GM13977 (cell line): ENCODE measurements around the gene ZDHHC12.

Experiments
- DNase-seq: peaks from one replicate; pipeline ENCODE4 v3.0.0; 2012; ENCODE audit warnings: low spot score
- CTCF ChIP-seq: IDR thresholded peaks from 2 replicates; pipeline ENCODE4 v1.5.1; 2012; ENCODE audit warnings: mild to moderate bottlenecking, control low read depth; ENCODE audit not compliant: insufficient read depth; ENCODE audit errors: extremely low read depth, missing control alignments
- in situ Hi-C: fragments of 300-500 bp; cut with MboI; formaldehyde crosslinking; loops from one replicate; pipeline ENCODE4 v1.12.0; 2022; ENCODE audit warnings: low sequenced_read_pairs, low pct_unique_long_range_greater_than_20kb, mixed read lengths, inconsistent platforms; ENCODE audit not compliant: unreplicated experiment

ZDHHC12 gene

DNA sequence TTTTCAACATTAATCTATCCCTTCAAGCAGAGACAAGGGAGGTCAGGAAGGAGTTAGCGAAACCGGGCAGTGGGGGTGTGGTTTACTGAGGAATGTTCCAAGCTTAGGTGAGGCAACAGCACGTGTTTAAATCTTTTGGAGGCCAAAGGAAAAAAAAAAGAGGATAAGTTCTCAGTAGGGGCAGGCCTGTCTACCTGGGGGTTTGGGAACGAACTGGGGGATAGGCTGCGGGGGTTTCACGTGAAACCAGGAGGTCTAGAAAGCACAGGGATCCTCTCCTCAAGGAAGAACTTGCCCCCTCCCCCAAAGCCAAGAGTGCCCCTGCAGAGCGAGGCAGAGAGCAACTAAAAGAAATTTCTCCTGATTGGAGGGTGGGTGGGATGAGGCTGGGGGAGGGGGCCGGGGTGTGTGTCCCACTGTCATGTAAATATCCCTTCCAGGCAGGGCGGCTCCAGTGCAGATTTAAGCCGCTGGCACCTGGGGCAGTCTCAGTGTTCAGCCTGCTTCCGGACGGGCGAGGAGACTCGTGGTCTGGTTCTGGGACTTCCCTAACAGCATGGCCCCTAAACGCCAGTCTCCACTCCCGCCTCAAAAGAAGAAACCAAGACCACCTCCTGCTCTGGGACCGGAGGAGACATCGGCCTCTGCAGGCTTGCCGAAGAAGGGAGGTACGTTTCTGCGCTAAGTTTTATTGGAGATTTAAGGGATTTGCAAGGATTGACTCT lies 40.4 kb downstream of the ZDHHC12 start:
- peak; percentile 43 for DNase-seq
- in situ Hi-C loops, result no loop called here
- no peak for TF ChIP-seq CTCF

DNA sequence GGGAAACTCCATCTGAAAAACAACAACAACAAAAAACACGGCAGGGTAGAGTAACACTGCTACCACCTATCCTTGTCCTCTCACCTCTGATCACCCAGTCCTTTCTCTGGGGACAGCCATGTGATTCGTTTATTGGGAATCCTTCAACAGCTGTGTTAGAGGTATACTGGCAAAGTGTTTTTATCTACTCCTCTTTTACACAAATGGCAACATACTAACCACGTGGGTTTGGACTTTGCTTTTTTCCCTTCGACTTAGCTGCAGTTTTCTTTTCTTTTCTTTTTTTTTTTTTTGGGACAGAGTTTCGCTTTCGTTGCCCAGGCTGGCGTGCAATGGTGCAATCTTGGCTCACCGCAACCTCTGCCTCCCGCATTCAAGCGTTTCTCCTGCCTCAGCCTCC lies 46.1 kb downstream of the ZDHHC12 start:
- in situ Hi-C loops, result no loop called here
- TF ChIP-seq CTCF, result no peak
- DNase-seq, result no peak

GRCh38 chr9:128675382-128675781 lies 48.5 kb downstream of the ZDHHC12 start:
- in situ Hi-C loops, result no loop called here
- TF ChIP-seq CTCF, result no peak
- no peak for DNase-seq
